GM19043 (cell line): ENCODE data around the gene IRF4.
"Not testable (repeated sequence)": the region's sequence is repeated elsewhere in the genome, so short reads cannot be mapped to it uniquely, and the experiment has no call there.

ENCODE experiments used
- ATAC-seq: cut with Tn5 transposase; IDR thresholded peaks from one replicate; pipeline ENCODE4 v1.9.1; 2021; ENCODE audit warnings: low read depth; ENCODE audit not compliant: unreplicated experiment

Gene IRF4

DNA sequence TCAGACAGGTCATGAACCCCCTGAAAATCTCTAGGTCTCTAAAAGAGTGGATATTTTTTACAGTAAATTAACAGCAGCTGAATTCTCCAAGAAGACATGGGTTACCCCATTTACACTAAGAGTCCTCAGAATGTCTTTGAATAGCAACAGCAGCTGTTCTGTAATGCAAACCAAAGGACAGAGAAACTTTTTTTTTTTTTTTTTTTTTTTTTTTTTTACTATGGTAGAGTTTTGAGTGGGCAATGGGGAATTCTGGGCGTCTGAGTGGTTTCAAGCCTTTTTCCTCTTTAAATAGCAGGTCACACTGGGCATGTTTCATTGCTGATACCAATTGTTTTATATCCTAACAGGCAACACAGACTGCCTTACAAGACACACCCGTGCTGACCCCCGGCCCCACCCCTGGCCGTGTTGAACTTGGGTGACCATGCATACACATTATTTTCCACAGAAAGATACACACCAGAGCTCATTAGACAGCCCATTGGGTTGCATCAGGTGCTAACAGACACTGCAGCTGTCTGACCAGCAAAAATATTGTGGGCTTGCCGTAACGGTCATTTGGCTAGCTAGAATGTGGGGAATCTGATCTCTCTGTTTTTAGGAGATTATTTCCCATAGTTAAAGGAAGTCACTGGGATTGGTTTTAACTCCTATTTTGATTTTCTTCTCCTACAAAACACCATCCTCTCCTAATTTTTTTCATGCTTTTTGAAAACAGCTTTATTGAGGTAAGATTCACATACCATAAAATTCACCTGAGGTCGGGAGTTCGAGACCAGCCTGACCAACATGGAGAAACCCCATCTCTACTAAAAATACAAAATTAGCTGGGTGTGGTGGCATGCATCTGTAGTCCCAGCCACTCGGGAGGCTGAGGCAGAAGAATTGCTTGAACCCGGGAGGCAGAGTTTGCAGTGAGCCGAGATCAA is 26.7 kb upstream of the IRF4 start:
- ATAC-seq, result peak; percentile 55

DNA sequence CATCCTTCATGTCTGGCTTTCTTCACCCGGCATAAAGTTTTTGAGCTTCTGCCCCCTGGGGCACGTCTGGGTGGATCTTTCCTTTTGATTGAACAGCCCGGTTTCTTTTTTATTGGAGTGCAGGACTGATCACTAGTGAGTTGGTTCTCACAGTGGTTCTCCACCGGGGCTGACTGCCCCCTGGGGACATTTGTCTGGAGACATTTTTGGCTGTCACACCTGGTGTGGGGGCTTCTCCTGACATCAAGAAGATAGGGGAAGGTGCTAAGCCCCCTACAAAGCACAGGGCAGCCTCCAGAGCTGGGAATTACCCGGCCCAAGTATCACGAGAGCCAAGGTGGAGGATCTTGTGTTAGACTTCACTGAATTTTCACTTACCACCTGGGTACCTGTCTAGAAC is 25.7 kb upstream of the IRF4 start:
- ATAC-seq, result no peak

DNA sequence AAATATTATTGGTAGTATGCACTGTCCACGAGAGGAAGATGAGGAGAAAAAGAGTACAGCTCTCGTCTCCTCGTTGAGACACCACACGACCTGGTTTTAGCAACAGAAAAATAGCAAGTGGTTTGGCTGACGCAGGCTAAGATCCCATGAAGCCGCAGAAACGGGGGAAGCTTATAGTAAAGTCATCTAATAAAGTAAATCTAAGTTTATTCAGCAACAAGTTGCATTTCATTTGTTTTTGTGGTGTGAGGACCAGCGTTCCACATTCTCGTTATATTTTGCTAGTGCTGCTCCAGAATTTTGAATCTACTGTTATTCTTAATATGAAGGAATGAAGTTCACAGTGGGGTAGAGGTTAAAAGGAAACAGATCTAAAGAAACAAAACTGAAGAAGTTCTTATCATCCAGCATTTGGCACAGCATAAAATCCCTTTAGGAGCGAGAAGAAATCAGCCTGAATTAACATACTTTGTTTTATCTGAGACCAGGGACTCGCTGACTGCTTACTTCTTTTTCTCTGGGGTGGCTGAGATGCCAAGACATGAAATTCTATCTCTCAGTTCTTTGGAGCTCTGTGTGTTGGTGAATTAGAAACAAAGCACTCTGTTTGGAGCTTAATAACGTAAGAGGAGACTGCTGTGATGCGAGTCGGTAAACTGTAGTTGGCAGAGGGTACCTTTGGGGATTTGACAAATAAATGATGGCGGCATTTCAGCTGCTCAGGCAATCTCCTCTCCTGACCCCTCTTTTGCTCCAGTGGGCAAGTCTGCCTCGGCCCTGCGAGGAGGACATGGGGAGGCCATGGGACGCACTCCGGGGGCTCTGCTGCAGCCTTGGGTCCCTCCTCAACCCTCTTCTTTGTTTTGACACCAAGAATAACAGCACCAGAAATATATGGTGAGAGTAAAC is 24.9 kb upstream of the IRF4 start:
- ATAC-seq, result no peak

- no peak for ATAC-seq
Measured at GRCh38 chr6:367298-367794, 24.2 kb upstream of the IRF4 start.

DNA sequence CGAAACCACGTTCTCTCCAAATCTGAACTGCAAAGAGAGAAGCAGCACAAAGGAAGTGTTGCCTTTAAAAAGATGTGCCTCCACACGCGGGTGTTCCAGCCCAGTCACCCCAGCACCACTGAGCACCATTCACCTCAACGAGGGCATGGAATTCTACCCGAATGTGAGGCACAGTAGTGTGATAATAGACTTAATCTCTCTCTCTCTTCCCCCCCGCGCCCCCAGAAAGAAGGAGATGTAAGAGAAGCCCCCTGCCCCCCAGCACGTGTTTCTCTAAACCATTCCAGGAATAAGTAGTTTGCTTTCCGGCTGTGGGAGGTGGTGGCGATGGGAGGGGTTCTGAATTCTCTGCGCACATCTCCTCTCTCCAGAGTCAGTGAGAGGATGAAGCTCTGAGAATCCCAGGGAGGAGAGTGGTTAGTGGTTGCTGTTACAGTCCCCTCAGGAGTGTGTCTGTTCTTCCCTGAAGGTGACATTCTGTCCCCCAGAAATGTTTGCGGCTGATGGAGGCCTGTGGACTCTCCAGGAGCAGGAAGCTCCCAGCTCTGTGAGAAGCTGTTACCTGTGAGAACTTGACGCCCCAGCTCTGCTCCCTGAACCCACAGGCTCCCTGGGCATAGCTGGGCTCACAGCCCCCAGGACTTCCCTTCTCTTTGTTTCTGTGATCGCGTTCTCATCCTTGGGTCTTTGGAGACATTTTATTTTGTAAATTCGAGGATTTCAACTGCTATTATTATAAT is 23.5 kb upstream of the IRF4 start:
- no peak for ATAC-seq

- no peak for ATAC-seq
Measured at GRCh38 chr6:369559-370431, 21.8 kb upstream of the IRF4 start.

DNA sequence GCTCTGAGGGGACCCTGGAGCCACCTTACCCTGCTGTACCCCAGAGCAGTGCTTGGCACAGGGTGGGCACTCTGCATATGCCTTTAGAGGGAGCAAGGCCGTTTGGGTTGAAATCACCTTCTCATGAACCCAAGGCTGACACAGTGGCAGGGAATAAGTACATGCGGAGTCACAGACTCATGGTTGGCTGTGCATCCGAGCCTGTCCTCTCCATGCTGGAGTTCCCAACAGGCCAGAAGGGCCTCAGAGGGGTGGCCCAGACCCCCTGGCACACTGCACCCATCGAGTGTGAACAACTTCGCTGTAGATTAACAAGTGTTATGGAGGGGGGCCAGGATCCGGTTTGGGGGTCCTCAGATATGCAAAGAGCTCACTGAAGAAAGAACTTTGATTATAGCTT is 21.0 kb upstream of the IRF4 start:
- ATAC-seq, result no peak

DNA sequence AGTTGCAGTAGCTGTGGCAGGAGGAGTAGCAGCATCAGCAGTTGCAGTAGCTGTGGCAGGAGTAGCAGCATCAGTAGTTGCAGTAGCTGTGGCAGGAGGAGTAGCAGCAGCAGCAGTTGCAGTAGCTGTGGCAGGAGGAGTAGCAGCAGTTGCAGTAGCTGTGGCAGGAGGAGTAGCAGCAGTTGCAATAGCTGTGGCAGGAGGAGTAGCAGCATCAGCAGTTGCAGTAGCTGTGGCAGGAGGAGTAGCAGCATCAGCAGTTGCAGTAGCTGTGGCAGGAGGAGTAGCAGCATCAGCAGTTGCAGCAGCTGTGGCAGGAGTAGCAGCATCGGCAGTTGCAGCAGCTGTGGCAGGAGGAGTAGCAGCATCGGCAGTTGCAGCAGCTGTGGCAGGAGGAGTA is 19.7 kb upstream of the IRF4 start:
- not testable (repeated sequence) for ATAC-seq

DNA sequence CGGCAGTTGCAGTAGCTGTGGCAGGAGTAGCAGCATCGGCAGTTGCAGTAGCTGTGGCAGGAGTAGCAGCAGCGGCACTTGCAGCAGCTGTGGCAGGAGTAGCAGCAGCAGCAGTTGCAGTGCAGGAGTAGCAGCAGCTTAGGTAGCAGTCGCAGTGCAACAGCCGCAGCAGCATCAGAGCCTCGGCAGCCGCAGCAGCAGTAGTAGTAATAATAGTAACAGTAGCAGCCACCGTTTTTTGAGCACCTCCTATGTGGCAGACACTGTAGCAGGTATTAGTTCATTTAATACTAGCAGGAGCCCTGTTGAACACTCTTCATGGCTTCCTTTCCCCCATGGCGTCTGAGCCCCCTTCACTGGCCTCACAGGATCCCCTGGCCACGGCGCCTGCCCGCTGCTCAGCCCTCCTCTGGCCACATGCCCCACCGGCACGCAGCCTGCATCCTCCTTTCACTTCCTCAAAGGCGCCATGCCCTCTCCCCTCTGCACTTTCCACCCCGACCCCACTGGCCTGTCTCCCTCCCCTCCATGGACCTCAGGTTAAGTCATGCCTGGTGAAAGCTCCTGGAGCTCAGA is 19.1 kb upstream of the IRF4 start:
- peak; percentile 62 for ATAC-seq

DNA sequence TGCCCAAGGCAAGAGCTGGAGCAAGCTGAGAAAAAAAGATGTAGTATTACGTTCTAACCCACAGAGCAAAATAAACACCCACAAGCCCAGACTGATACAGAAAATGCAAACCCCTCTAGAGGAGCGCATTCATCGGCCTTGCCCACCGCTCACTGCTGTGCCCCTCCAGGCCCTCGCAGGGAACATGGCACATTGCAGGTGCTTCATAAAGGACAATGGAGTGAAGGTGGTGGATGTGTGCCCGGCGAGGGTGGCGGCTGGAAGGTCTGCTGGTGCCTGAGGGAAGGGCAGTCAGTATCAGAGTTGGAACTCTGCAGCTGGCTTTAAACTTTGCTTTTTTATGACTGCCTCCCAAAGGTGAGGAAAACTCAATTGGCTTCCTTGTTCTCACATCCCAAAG is 18.5 kb upstream of the IRF4 start:
- no peak for ATAC-seq

DNA sequence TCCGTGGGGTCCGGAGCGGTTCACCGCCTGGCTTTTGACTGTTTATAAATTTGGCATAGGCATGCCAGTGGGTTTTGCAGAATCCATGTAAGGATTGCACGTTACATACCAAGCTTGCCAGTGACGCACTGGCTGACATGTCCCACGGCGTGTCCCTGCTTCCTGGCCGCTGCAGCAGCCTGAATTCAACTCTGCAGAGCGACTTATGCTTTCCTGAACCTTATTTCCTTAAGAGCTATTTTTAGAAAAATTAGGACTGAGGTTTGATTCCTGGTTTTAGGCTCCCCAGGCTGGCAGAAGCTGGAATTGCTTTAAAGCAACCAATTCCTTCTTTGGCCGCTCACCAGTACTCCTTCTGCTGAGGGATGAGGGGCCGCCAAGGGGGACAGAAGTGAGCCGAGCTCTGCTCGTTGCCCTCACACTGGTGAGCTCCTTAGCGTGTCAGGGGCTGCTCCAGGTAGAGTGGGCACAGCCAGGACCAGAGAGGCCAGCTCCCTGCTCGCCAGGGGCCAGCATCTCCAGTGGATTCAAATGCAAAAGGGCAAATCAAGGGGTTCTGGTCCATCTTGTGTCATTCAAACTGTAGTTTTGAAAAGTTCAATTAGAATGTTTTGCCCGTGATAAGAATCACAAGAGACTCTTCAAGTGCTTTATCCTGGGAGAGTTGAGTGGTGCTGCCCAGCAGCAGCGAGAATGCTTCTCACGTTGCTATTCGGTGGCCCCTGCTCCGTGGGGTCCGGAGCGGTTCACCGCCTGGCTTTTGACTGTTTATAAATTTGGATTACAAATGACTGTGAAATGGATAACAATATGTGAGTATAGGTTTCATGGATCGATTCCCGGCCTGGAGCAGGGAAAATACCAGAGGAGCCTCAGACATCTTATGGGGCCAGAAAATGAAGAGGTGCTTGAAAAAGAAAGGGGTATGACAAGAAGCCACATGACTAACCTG is 17.5 kb upstream of the IRF4 start:
- no peak for ATAC-seq

DNA sequence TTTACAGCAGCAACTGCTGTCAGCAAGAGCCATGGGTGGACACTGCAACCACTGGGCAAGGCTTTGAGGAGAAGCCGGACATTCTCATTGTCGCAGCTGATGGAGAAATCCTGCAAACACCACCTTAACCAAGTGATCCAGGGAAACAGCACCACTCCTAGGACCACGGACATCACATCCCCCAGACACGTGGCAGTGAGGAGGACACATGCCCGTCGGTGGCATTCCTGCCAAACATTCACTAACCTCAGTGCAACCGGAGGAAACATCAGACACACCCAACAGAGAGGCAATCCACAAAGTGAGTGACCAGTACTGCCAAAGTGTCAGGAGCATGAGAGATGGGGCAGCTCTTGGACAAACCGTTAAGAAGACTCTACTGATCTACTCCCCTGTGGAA is 16.6 kb upstream of the IRF4 start:
- ATAC-seq, result no peak

GRCh38 chr6:376827-377640 is 14.5 kb upstream of the IRF4 start:
- ATAC-seq, result no peak

DNA sequence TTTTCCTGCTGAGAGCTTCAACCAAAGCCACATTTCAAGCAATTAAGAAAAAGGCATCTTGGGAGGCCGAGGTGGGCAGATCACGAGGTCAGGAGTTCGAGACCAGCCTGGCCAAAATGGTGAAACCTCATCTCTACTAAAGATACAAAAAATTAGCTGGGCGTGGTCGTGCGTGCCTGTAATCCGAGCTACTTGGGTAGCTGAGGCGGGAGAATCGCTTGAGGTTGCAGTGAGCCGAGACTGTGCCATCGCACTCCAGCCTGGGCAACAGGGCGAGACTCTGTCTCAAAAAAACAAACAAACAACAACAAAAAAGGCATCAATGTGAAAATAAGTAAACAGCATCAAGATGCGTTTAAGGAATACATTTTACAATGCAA is 13.9 kb upstream of the IRF4 start:
- ATAC-seq, result not testable (repeated sequence)

- no peak for ATAC-seq
Measured at GRCh38 chr6:378090-378957, 13.2 kb upstream of the IRF4 start.

GRCh38 chr6:378958-379409 is 12.6 kb upstream of the IRF4 start:
- no peak for ATAC-seq
